Urothelium cell line (cell line): ENCODE measurements around the gene TUSC2.

ENCODE experiments used
- DNase-seq: peaks from one replicate; pipeline ENCODE4 v3.0.0; 2011; ENCODE audit warnings: low spot score, mixed read lengths
- FAIRE-seq: peaks from 2 replicates; lab custom pipeline; 2011; peaks lifted over from hg19 to GRCh38; lab: Jason Lieb, UNC

The TUSC2 gene

GRCh38 chr3:50276762-50277101, 51.3 kb downstream of the TUSC2 start:
- DNase-seq: no peak
- FAIRE-seq: no peak

DNA sequence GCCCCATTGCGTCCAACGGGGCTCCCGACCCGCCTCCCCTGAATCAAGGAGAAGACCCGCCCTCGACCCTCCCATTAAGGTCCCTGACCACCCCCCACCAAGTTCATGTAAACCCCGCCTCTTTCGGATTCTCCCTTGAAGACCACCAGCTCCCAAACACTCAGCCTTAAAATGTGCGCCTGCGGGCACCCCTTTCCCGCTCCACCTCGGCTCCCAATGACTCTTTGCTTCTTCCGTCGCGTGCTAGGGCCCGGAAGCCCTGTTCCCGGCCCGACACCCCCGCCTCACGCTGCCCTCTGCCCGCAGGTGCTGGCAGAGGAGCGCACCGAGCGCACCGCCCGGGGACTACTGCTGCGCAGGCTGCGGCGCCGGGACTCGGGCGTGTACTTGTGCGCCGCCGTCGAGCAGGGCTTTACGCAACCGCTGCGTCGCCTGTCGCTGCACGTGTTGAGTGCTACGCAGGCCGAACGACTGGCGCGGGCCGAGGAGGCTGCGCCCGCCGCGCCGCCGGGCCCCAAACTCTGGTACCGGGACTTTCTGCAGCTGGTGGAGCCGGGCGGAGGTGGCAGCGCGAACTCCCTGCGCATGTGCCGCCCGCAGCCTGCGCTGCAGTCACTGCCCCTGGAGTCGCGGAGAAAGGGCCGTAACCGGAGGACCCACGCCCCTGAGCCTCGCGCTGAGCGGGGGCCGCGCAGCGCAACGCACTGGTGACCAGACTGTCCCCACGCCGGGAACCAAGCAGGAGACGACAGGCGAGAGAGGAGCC, 51.8 kb downstream of the TUSC2 start:
- DNase-seq: no peak
- no peak for FAIRE-seq

- no peak for FAIRE-seq
- DNase-seq: no peak
These were observed 52.7 kb downstream of the TUSC2 start for GRCh38 chr3:50275141-50275995.
